IPS DF 4.7 (cell line): Measurements from ENCODE around the gene TFIP11.

Experiments
- DNase-seq: peaks from one replicate; pipeline ENCODE4 v3.0.0-alpha.2; 2013; ENCODE audit warnings: low spot score; ENCODE audit errors: extremely low read depth

Gene TFIP11

GRCh38 chr22:26512149-26512793, at the start of gene TFIP11:
TSS of gene TFIP11 (minus strand) at chr22:26512473. CDS start at chr22:26510272, 2,201 bp downstream.
- peak; percentile 83 for DNase-seq

GRCh38 chr22:26561756-26562417, 49.6 kb upstream of the TFIP11 start:
- DNase-seq = no peak

GRCh38 chr22:26559961-26560575, 47.8 kb upstream of the TFIP11 start:
- DNase-seq = no peak

- no peak for DNase-seq
Observed at GRCh38 chr22:26558248-26558895, 46.1 kb upstream of the TFIP11 start.

- no peak for DNase-seq
Observed at GRCh38 chr22:26556904-26557303, 44.6 kb upstream of the TFIP11 start.

GRCh38 chr22:26555478-26555877, 43.2 kb upstream of the TFIP11 start:
- DNase-seq = no peak

- DNase-seq = no peak
Observed at GRCh38 chr22:26554956-26555355, 42.7 kb upstream of the TFIP11 start.

GRCh38 chr22:26553056-26553752, 40.9 kb upstream of the TFIP11 start:
- no peak for DNase-seq

- no peak for DNase-seq
Observed at GRCh38 chr22:26552466-26552865, 40.2 kb upstream of the TFIP11 start.

- no peak for DNase-seq
Observed at GRCh38 chr22:26551568-26551967, 39.3 kb upstream of the TFIP11 start.

GRCh38 chr22:26550498-26551033, 38.3 kb upstream of the TFIP11 start:
- no peak for DNase-seq

- no peak for DNase-seq
Observed at GRCh38 chr22:26549902-26550497, 37.7 kb upstream of the TFIP11 start.

- DNase-seq = no peak
Observed at GRCh38 chr22:26548984-26549383, 36.7 kb upstream of the TFIP11 start.

GRCh38 chr22:26548303-26548702, 36.0 kb upstream of the TFIP11 start:
- DNase-seq = no peak

- DNase-seq = no peak
Observed at GRCh38 chr22:26547837-26548236, 35.6 kb upstream of the TFIP11 start.

GRCh38 chr22:26547426-26547825, 35.2 kb upstream of the TFIP11 start:
- DNase-seq = no peak

GRCh38 chr22:26546282-26546681, 34.0 kb upstream of the TFIP11 start:
- DNase-seq = no peak

- DNase-seq = no peak
Observed at GRCh38 chr22:26545827-26546226, 33.6 kb upstream of the TFIP11 start.

GRCh38 chr22:26545385-26545784, 33.1 kb upstream of the TFIP11 start:
- no peak for DNase-seq

GRCh38 chr22:26544489-26544888, 32.2 kb upstream of the TFIP11 start:
- DNase-seq = no peak

GRCh38 chr22:26542831-26543230, 30.6 kb upstream of the TFIP11 start:
- no peak for DNase-seq
